ENCODE measurements around the gene RNF5.
A peak's percentile ranks its signal among the peaks of the same experiment; 100 is the strongest.

RNF5 gene

DNA sequence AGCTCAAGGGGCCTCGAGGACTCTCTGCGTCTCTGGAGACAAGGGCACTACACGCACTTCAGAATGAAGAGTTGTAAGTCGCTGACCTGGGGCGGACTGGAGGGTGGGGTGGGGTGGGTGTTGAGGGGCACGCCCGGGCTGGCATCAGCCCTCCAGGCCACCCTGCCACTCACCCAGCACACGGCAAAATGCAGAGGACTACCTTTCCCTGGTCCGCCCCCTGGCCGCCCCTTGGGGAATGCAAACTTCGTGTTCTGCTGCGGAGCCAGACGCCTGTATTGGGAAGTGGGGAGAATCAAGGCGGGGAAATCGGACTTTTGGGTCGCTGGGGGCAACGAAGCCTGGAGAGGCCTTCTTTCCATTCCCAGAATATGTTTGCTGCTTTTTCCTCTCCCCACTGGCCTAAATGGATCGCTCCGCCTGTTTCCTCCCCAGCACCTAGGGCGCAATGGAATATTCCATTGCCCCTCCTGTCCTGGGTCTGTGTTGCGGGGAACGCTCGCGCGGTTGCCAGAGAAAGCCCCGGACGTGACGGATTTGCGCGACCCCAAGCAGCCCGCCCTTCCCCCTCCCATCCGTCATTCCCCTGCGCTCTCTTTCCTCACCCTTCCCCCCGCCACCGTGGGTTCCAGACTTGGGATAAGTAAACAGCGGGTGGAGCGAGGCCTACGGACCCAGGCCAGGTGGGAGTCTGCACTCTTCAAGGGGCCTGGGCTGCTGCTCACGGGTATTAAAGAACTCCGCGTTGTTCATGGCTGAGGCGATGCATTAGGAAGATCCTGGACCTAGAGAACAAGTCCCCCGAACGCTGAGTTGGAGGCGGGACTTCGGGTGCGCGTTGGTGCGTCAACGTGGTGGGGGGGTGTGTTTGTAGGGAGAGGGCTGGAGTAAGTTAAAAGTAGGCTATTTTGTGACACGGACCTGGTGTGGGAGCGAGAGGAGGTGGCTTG is 24.4 kb upstream of the RNF5 start, which contains the start of gene PPT2:
TSS of gene PPT2 (plus strand) at position 578 of the 950 bp plus-strand sequence. CDS start 454 bp downstream, outside the sequence.
- H4K12ac ChIP-seq (ENCODE audit: low read depth, low read length) = peak within 1 kb of the TSS; percentile 91
- H3K9ac ChIP-seq (ENCODE audit: low read length) = peak within 1 kb of the TSS; percentile 78
- peak within 1 kb of the TSS; percentile 82 for H3K4me3 ChIP-seq (ENCODE audit: low read depth, low read length)
- WGBS (ENCODE audit: extremely low coverage, insufficient coverage, insufficient read length) = no CpG with 5 or more reads among the region's 52 CpGs
- DNase-seq = peak; percentile 38 to 58
- peak within 1 kb of the TSS; percentile 86 for H3K18ac ChIP-seq (ENCODE audit: low read length)
- peak within 1 kb of the TSS; percentile 84 for H2BK120ac ChIP-seq (ENCODE audit: insufficient read depth, low read length, poor library complexity)
- H3K27me3 ChIP-seq (ENCODE audit: insufficient read depth, low read length) = peaks cover 20% of the 10 kb centered on the region
- peaks cover 14% of the 10 kb centered on the region for H3K79me2 ChIP-seq (ENCODE audit: control insufficient read depth, insufficient read depth, low read length, poor library complexity)
- H4K8ac ChIP-seq (ENCODE audit: low read depth, low read length) = peak within 1 kb of the TSS; percentile 87
- H3K23ac ChIP-seq (ENCODE audit: low read length) = no peak within 1 kb of the TSS
- peak within 1 kb of the TSS; percentile 75 for H3K4ac ChIP-seq (ENCODE audit: low read depth, low read length)
- peak within 1 kb of the TSS; percentile 87 for H2BK5ac ChIP-seq (ENCODE audit: low read depth, low read length, poor library complexity)
- peaks cover 20 to 23% of the 10 kb centered on the region in 2 experiments for H3K36me3 ChIP-seq (ENCODE audit: control insufficient read depth in 1 of 2, insufficient read depth in 2 of 2, low read length in 2 of 2)
- peaks cover 19% of the 10 kb centered on the region for H3K79me1 ChIP-seq (ENCODE audit: low read length)
- H4K91ac ChIP-seq (ENCODE audit: low read depth, low read length) = peak within 1 kb of the TSS; percentile 84
- peak within 1 kb of the TSS; percentile 75 for H3K27ac ChIP-seq (ENCODE audit: low read depth, low read length)
- peak within 1 kb of the TSS; percentile 59 for H2AK5ac ChIP-seq (ENCODE audit: low read length)
- peak within 1 kb of the TSS; percentile 96 for H2AFZ ChIP-seq (ENCODE audit: insufficient read depth, low read length, poor library complexity)
- peaks cover 2% of the 10 kb centered on the region for H3K9me3 ChIP-seq (ENCODE audit: insufficient read depth, low read depth, low read length)
- H2BK12ac ChIP-seq (ENCODE audit: low read length) = peak within 1 kb of the TSS; percentile 32
- peak within 1 kb of the TSS; percentile 96 for H3K4me2 ChIP-seq (ENCODE audit: low read length)
- peaks cover 10 to 13% of the 10 kb centered on the region in 2 experiments for H3K4me1 ChIP-seq (ENCODE audit: control insufficient read depth in 1 of 2, insufficient read depth in 2 of 2, low read length in 2 of 2)
- H3K14ac ChIP-seq (ENCODE audit: low read length) = peak within 1 kb of the TSS; percentile 89

DNA sequence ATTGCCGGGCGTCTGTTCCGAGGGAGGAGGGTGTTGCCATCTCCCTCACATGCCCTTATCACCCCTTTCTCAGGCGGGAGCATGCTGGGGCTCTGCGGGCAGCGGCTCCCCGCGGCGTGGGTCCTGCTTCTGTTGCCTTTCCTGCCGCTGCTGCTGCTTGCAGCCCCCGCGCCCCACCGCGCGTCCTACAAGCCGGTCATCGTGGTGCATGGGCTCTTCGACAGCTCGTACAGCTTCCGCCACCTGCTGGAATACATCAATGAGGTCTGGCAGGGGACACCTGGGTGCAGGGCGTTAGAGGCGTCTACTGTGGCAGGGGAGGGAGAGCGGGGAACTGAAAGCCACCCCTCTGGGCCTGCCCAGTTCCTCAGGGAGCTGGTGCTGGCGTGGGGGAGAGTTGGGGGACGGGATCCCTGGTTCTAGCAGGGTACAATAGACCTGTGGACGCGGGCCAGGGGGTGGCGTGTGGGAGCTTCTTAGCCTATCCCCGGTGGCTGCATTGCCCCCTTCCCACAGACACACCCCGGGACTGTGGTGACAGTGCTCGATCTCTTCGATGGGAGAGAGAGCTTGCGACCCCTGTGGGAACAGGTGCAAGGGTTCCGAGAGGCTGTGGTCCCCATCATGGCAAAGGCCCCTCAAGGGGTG is 23.6 kb upstream of the RNF5 start:
- Histone ChIP-seq H2BK12ac (ENCODE audit: low read length) (peak overlapping the region; percentile 17), H2AK5ac (ENCODE audit: low read length) (peak overlapping the region; percentile 59), H3K27me3 (ENCODE audit: insufficient read depth, low read length) (peaks cover 20% of the 10 kb centered on the region), H3K4me3 (ENCODE audit: low read depth, low read length) (peak overlapping the region; percentile 82), H3K4me1 (ENCODE audit: control insufficient read depth in 1 of 2, insufficient read depth in 2 of 2, low read length in 2 of 2) (peaks cover 10 to 13% of the 10 kb centered on the region in 2 experiments), H3K79me2 (ENCODE audit: control insufficient read depth, insufficient read depth, low read length, poor library complexity) (peaks cover 14% of the 10 kb centered on the region), H4K8ac (ENCODE audit: low read depth, low read length) (peak overlapping the region; percentile 87), H3K14ac (ENCODE audit: low read length) (peak overlapping the region; percentile 89), H3K27ac (ENCODE audit: low read depth, low read length) (peak overlapping the region; percentile 46), H3K36me3 (ENCODE audit: control insufficient read depth in 1 of 2, insufficient read depth in 2 of 2, low read length in 2 of 2) (peaks cover 20 to 23% of the 10 kb centered on the region in 2 experiments), H3K18ac (ENCODE audit: low read length) (peak overlapping the region; percentile 85), H3K23ac (ENCODE audit: low read length) (no peak overlapping the region), H4K12ac (ENCODE audit: low read depth, low read length) (peak overlapping the region; percentile 84), H4K91ac (ENCODE audit: low read depth, low read length) (peak overlapping the region; percentile 81), H2AFZ (ENCODE audit: insufficient read depth, low read length, poor library complexity) (peak overlapping the region; percentile 96), H2BK120ac (ENCODE audit: insufficient read depth, low read length, poor library complexity) (peak overlapping the region; percentile 70), H3K4me2 (ENCODE audit: low read length) (peak overlapping the region; percentile 96), H2BK5ac (ENCODE audit: low read depth, low read length, poor library complexity) (no peak overlapping the region), H3K4ac (ENCODE audit: low read depth, low read length) (peak overlapping the region; percentile 75), H3K79me1 (ENCODE audit: low read length) (peaks cover 19% of the 10 kb centered on the region), H3K9ac (ENCODE audit: low read length) (peak overlapping the region; percentile 74), H3K9me3 (ENCODE audit: insufficient read depth, low read depth, low read length) (no peaks in the 10 kb centered on the region)
- DNase-seq = peak; percentile 41 to 68
- WGBS (ENCODE audit: extremely low coverage, insufficient coverage, insufficient read length) = no CpG with 5 or more reads among the region's 34 CpGs

DNA sequence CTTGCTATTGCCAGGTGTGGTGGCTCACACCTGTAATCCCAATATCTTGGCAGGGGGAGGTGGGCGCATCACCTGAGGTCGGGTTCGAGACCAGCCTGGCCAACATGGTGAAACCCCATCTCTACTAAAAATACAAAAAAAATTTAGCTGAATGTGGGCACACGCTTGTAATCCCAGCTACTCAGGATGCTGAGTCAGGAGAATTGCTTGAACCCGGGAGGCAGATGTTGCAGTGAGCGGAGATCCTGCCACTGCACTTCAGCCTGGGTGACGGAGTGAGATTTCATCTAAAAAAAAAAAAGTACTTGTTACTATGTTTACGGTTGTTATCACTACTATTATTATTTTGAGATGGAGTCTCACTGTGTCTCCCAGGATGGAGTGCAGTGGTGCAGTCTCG is 21.3 kb upstream of the RNF5 start:
- H3K23ac ChIP-seq (ENCODE audit: low read length) = no peak overlapping the region
- H4K91ac ChIP-seq (ENCODE audit: low read depth, low read length) = no peak overlapping the region
- DNase-seq = no peak
- H3K27me3 ChIP-seq (ENCODE audit: insufficient read depth, low read length) = peaks cover 5% of the 10 kb centered on the region
- WGBS (ENCODE audit: extremely low coverage, insufficient coverage, insufficient read length) = no CpG with 5 or more reads among the region's 9 CpGs
- H4K12ac ChIP-seq (ENCODE audit: low read depth, low read length) = no peak overlapping the region
- peaks cover 14% of the 10 kb centered on the region for H3K79me2 ChIP-seq (ENCODE audit: control insufficient read depth, insufficient read depth, low read length, poor library complexity)
- H2BK5ac ChIP-seq (ENCODE audit: low read depth, low read length, poor library complexity) = no peak overlapping the region
- H2BK120ac ChIP-seq (ENCODE audit: insufficient read depth, low read length, poor library complexity) = no peak overlapping the region
- no peak overlapping the region for H2AK5ac ChIP-seq (ENCODE audit: low read length)
- no peak overlapping the region for H3K27ac ChIP-seq (ENCODE audit: low read depth, low read length)
- no peak overlapping the region for H3K14ac ChIP-seq (ENCODE audit: low read length)
- H2AFZ ChIP-seq (ENCODE audit: insufficient read depth, low read length, poor library complexity) = no peak overlapping the region
- peaks cover 20 to 25% of the 10 kb centered on the region in 2 experiments for H3K36me3 ChIP-seq (ENCODE audit: control insufficient read depth in 1 of 2, insufficient read depth in 2 of 2, low read length in 2 of 2)
- no peak overlapping the region for H3K4ac ChIP-seq (ENCODE audit: low read depth, low read length)
- no peak overlapping the region for H4K8ac ChIP-seq (ENCODE audit: low read depth, low read length)
- no peaks in the 10 kb centered on the region for H3K9me3 ChIP-seq (ENCODE audit: insufficient read depth, low read depth, low read length)
- H3K79me1 ChIP-seq (ENCODE audit: low read length) = peaks cover 19% of the 10 kb centered on the region
- no peak overlapping the region for H2BK12ac ChIP-seq (ENCODE audit: low read length)
- no peak overlapping the region for H3K4me3 ChIP-seq (ENCODE audit: low read depth, low read length)
- H3K9ac ChIP-seq (ENCODE audit: low read length) = no peak overlapping the region
- no peak overlapping the region for H3K4me2 ChIP-seq (ENCODE audit: low read length)
- peaks cover 10 to 11% of the 10 kb centered on the region in 2 experiments for H3K4me1 ChIP-seq (ENCODE audit: control insufficient read depth in 1 of 2, insufficient read depth in 2 of 2, low read length in 2 of 2)
- no peak overlapping the region for H3K18ac ChIP-seq (ENCODE audit: low read length)

- Histone ChIP-seq H3K4me2 (ENCODE audit: low read length) (no peak overlapping the region), H3K27ac (ENCODE audit: low read depth, low read length) (no peak overlapping the region), H4K12ac (ENCODE audit: low read depth, low read length) (no peak overlapping the region), H2AK5ac (ENCODE audit: low read length) (no peak overlapping the region), H3K9ac (ENCODE audit: low read length) (no peak overlapping the region), H3K18ac (ENCODE audit: low read length) (no peak overlapping the region), H3K23ac (ENCODE audit: low read length) (no peak overlapping the region), H3K36me3 (ENCODE audit: control insufficient read depth in 1 of 2, insufficient read depth in 2 of 2, low read length in 2 of 2) (peaks cover 30 to 33% of the 10 kb centered on the region in 2 experiments), H3K4me1 (ENCODE audit: control insufficient read depth in 1 of 2, insufficient read depth in 2 of 2, low read length in 2 of 2) (peaks cover 2 to 6% of the 10 kb centered on the region in 2 experiments), H3K9me3 (ENCODE audit: insufficient read depth, low read depth, low read length) (no peaks in the 10 kb centered on the region), H3K27me3 (ENCODE audit: insufficient read depth, low read length) (no peaks in the 10 kb centered on the region), H3K14ac (ENCODE audit: low read length) (no peak overlapping the region), H2AFZ (ENCODE audit: insufficient read depth, low read length, poor library complexity) (no peak overlapping the region), H2BK120ac (ENCODE audit: insufficient read depth, low read length, poor library complexity) (no peak overlapping the region), H2BK12ac (ENCODE audit: low read length) (no peak overlapping the region), H3K79me1 (ENCODE audit: low read length) (peaks cover 13% of the 10 kb centered on the region), H3K4me3 (ENCODE audit: low read depth, low read length) (no peak overlapping the region), H2BK5ac (ENCODE audit: low read depth, low read length, poor library complexity) (no peak overlapping the region), H3K79me2 (ENCODE audit: control insufficient read depth, insufficient read depth, low read length, poor library complexity) (peaks cover 12% of the 10 kb centered on the region), H4K8ac (ENCODE audit: low read depth, low read length) (no peak overlapping the region), H4K91ac (ENCODE audit: low read depth, low read length) (no peak overlapping the region), H3K4ac (ENCODE audit: low read depth, low read length) (no peak overlapping the region)
- DNase-seq = no peak
These were observed 20.2 kb upstream of the RNF5 start for GRCh38 chr6:32158052-32158451.

Data from trophoblast cell (in vitro differentiated cells and primary cell).